A673 (cell line): ENCODE data around the gene CTU2. TPM values are rescaled to one million over a fixed set of nuclear protein-coding genes. Genes with fewer than 3 reads are reported as not detected.
"Not testable (repeated sequence)": the region's sequence is repeated elsewhere in the genome, so short reads cannot be mapped to it uniquely, and the experiment has no call there.

Experiments
- BruUV-seq: library from RNA; stranded (reverse); fragments of 400-500 nt; replicated peaks from 2 replicates; lab custom pipeline; 2021; lab: Mats Ljungman, UMichigan
- CTCF ChIA-PET: fragments of 300-600 bp; sonication (Branson Sonifier 250); formaldehyde crosslinking; loops from one replicate; lab custom pipeline; 2022; ENCODE audit warnings: antibody characterized with exemption; lab: Charles Lee
- POLR2A ChIA-PET: fragments of 300-600 bp; sonication (Branson Sonifier 250); formaldehyde crosslinking; loops from one replicate; lab custom pipeline; 2022; ENCODE audit warnings: antibody characterized with exemption; ENCODE audit not compliant: low non-redundant PET; lab: Charles Lee
- DNase-seq: peaks from one replicate; pipeline ENCODE4 v3.0.0-alpha.2; 2015; ENCODE audit warnings: low spot score
- H3K27ac ChIP-seq: fragments of 200-600 bp; sonication (generic); 2 replicates; pipeline ENCODE4 v1.5.1; 2016; ENCODE audit warnings: mixed run types, low read depth, mild to moderate bottlenecking, mixed read lengths, antibody characterized with exemption, low read length; ENCODE audit not compliant: poor library complexity, severe bottlenecking
- H3K27me3 ChIP-seq: fragments of 200-600 bp; sonication (generic); replicated peaks from 2 replicates; pipeline ENCODE4 v1.6.1; 2017; ENCODE audit warnings: mixed run types, low read depth, mild to moderate bottlenecking, mixed read lengths, antibody characterized with exemption, low read length; ENCODE audit not compliant: insufficient read depth, poor library complexity
- H3K36me3 ChIP-seq: fragments of 200-600 bp; sonication (generic); 2 replicates; pipeline ENCODE4 v1.6.1; 2016; ENCODE audit warnings: mixed run types, mild to moderate bottlenecking, mixed read lengths, antibody characterized with exemption, low read length; ENCODE audit not compliant: insufficient read depth, poor library complexity, severe bottlenecking
- H3K4me1 ChIP-seq: fragments of 200-600 bp; sonication (generic); 2 replicates; pipeline ENCODE4 v1.6.1; 2017; ENCODE audit warnings: mixed run types, mild to moderate bottlenecking, mixed read lengths, antibody characterized with exemption, low read length; ENCODE audit not compliant: insufficient read depth, poor library complexity, severe bottlenecking
- H3K4me3 ChIP-seq: fragments of 200-600 bp; sonication (generic); 2 replicates; pipeline ENCODE4 v1.5.1; 2016; ENCODE audit warnings: low read depth, mixed run types, mild to moderate bottlenecking, mixed read lengths, low read length; ENCODE audit not compliant: poor library complexity, severe bottlenecking
- H3K9me3 ChIP-seq: fragments of 200-600 bp; sonication (generic); 2 replicates; pipeline ENCODE4 v1.6.1; 2016; ENCODE audit warnings: mixed run types, low read depth, mild to moderate bottlenecking, mixed read lengths, antibody characterized with exemption, low read length; ENCODE audit not compliant: poor library complexity, severe bottlenecking
- EZH2 ChIP-seq: fragments of 200-600 bp; sonication (generic); IDR thresholded peaks from 2 replicates; pipeline ENCODE4 v1.6.1; 2017; ENCODE audit warnings: borderline replicate concordance, low read depth, mild to moderate bottlenecking, mixed read lengths, antibody characterized with exemption, low read length; ENCODE audit not compliant: poor library complexity, severe bottlenecking
- intact Hi-C: fragments of 100-400 bp; cut with micrococcal nuclease; formaldehyde crosslinking; loops from one replicate; pipeline ENCODE4 v1.10.0; 2022; ENCODE audit not compliant: unreplicated experiment
- total RNA-seq: library from RNA; stranded (reverse); gene quantifications from 2 replicates; pipeline ENCODE4 v1.2.3, GENCODE V29; 2021
- TF ChIP-seq, protein P1 (sequence below): fragments of 300-800, 200-600 bp; sonication (generic); conservative IDR thresholded peaks from 2 replicates; pipeline ENCODE4 v1.5.1; 2017; ENCODE audit warnings: low read depth, mild to moderate bottlenecking, antibody characterized with exemption, low read length, moderate library complexity, mixed read lengths

CTU2 gene
- total RNA-seq, 1 experiment from 2014 or later: 47.5 TPM

DNA sequence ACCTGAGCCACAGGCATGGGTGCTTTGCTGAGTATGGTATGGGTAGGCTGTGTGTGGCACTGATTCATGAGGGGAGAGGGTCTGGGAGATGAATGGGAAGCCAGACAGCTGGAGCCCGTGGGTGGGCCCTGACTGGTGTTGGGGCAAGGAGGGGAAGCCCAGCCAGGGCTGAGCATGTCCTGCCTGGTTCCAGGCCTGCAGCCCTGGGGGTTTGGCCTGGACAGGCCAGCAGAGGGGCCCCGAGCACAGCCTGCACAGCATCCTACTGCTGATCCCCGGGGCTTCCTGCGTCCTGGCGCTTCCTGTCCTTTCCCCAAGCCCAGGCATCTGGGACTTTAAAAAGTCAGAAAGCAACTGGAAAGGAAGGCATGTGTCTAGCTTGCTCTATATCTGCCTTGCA is 38.8 kb upstream of the CTU2 start:
- no peak overlapping the region for H3K4me3 ChIP-seq

DNA sequence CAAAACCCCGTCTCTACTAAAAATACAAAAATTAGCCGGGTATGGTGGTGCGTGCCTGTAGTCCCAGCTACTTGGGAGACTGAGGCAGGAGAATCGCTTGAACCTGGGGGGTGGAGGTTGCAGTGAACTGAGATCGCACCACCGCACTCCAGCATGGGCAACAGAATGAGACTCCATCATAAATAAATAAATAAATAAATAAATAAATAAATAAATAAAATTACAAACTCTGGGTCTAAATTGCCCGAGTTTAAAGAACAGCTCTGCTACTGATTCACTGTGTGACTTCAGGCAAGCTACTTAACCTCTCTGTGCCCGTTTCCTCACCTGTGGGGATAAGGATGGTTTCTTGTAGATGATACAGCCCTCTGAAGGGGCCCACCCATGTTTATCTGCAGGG is 36.8 kb upstream of the CTU2 start:
- POLR2A ChIA-PET, CTCF ChIA-PET, H3K9me3 ChIP-seq, intact Hi-C loops, BruUV-seq, H3K36me3 ChIP-seq, H3K4me1 ChIP-seq, DNase-seq, H3K4me3 ChIP-seq, H3K27ac ChIP-seq, H3K27me3 ChIP-seq: not testable (repeated sequence)

More for the DNA sequence above, 38.8 kb upstream of the CTU2 start:
- TF ChIP-seq, protein P1, sequence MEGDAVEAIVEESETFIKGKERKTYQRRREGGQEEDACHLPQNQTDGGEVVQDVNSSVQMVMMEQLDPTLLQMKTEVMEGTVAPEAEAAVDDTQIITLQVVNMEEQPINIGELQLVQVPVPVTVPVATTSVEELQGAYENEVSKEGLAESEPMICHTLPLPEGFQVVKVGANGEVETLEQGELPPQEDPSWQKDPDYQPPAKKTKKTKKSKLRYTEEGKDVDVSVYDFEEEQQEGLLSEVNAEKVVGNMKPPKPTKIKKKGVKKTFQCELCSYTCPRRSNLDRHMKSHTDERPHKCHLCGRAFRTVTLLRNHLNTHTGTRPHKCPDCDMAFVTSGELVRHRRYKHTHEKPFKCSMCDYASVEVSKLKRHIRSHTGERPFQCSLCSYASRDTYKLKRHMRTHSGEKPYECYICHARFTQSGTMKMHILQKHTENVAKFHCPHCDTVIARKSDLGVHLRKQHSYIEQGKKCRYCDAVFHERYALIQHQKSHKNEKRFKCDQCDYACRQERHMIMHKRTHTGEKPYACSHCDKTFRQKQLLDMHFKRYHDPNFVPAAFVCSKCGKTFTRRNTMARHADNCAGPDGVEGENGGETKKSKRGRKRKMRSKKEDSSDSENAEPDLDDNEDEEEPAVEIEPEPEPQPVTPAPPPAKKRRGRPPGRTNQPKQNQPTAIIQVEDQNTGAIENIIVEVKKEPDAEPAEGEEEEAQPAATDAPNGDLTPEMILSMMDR: no peak
- TF ChIP-seq EZH2: no peak
- Histone ChIP-seq H3K9me3 (no peaks in the 10 kb centered on the region), H3K27ac (no peak overlapping the region), H3K36me3 (no peaks in the 10 kb centered on the region), H3K27me3 (no peaks in the 10 kb centered on the region), H3K4me1 (no peaks in the 10 kb centered on the region)
- ChIA-PET POLR2A (no interaction called here), CTCF (no interaction called here)
- no TSS peak for BruUV-seq
- no peak for DNase-seq
- intact Hi-C loops: no loop called here

DNA sequence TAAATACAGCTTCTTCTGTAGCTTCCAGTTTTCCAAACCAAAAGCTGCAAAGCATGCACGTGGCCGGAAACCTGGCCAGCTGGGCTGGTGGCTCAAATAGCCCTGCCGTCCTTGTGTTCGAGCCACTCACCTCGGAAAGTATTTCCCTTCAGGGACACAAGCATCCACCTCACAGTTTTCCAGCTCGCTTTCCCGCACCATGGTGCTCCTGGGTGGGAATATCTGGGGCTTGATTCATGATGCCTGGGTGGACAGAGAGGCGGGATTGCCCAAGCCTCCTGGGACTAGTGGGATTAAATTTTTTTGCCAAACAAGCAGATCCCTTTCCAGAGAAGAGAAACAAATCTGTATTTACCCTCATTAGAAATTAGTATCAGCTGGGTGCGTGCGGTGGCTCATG is 36.3 kb upstream of the CTU2 start:
- CTCF ChIA-PET: no interaction called here

DNA sequence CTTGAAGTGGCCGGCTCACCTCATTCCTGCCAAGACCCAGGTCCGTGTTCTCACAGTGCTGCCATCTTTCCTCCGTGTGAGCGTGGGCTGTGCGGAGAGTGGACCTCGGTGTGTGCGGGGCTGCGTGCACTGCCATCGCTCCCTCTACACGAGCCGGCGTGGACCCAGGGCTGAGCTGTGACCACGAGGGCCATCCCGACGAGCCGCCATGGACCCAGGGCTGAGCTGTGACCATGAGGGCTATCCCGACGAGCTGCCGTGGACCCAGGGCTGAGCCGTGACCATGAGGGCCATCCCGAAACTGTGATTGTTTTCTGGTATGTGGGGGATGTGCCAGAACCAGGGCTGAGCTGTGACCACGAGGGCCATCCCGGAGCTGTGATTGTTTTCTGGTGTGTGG is 34.5 kb upstream of the CTU2 start:
- H3K27me3 ChIP-seq: no peaks in the 10 kb centered on the region
- CTCF ChIA-PET: interaction anchor here (1.2 kb wide), 1 partner anchor 14 kb away, joined by 11 read pairs; no protein-coding TSS in a partner anchor
- intact Hi-C loops: no loop called here
- POLR2A ChIA-PET: no interaction called here
- H3K27ac ChIP-seq: no peak overlapping the region
- no peaks in the 10 kb centered on the region for H3K9me3 ChIP-seq
- TF ChIP-seq, protein P1: no peak
- no peak for TF ChIP-seq EZH2
- H3K36me3 ChIP-seq: no peaks in the 10 kb centered on the region
- H3K4me3 ChIP-seq: no peak overlapping the region
- no peak for DNase-seq
- no peaks in the 10 kb centered on the region for H3K4me1 ChIP-seq
- BruUV-seq: no TSS peak

More for the DNA sequence above, 36.3 kb upstream of the CTU2 start:
- intact Hi-C loops: no loop called here
- BruUV-seq: no TSS peak
- no peaks in the 10 kb centered on the region for H3K9me3 ChIP-seq
- peak overlapping the region; percentile 23 for H3K27ac ChIP-seq
- no peak overlapping the region for H3K4me3 ChIP-seq
- no peaks in the 10 kb centered on the region for H3K27me3 ChIP-seq
- no peaks in the 10 kb centered on the region for H3K4me1 ChIP-seq
- H3K36me3 ChIP-seq: no peaks in the 10 kb centered on the region
- DNase-seq: no peak
- POLR2A ChIA-PET: no interaction called here
- no peak for TF ChIP-seq EZH2
- TF ChIP-seq, protein P1: no peak
